H1 (cell line): ENCODE data around the gene CLEC18B. TPM values are rescaled to one million over a fixed set of nuclear protein-coding genes. Genes with fewer than 3 reads are reported as not detected.

Source experiments
- ASH2L ChIP-seq: fragments of 200-600, 300-600 bp; sonication (generic); IDR thresholded peaks from one replicate; pipeline ENCODE4 v1.7.1; 2017; ENCODE audit warnings: low read length
- CHD7 ChIP-seq: fragments of 300-600 bp; sonication (generic); IDR thresholded peaks from 2 replicates; pipeline ENCODE4 v1.7.1; 2012; ENCODE audit warnings: low read length, moderate library complexity, mild to moderate bottlenecking, inconsistent platforms; ENCODE audit not compliant: insufficient replicate concordance
- CTBP2 ChIP-seq: IDR thresholded peaks from 2 replicates; pipeline ENCODE4 v1.7.0; 2011; ENCODE audit warnings: borderline replicate concordance, mild to moderate bottlenecking, moderate library complexity, mixed read lengths, low read length; ENCODE audit not compliant: insufficient read depth, insufficient read length
- E2F6 ChIP-seq: IDR thresholded peaks from 2 replicates; pipeline ENCODE4 v1.6.1; 2012; ENCODE audit warnings: inconsistent platforms
- EGR1 ChIP-seq: IDR thresholded peaks from 2 replicates; pipeline ENCODE4 v1.6.1; 2011; ENCODE audit warnings: low read depth, low read length, borderline replicate concordance
- KDM1A ChIP-seq: fragments of 200-600, 300-600 bp; sonication (generic); IDR thresholded peaks from 2 replicates; pipeline ENCODE4 v1.7.1; 2016; ENCODE audit warnings: mild to moderate bottlenecking, low read length, borderline replicate concordance
- PHF8 ChIP-seq: fragments of 200-600 bp; sonication (generic); conservative IDR thresholded peaks from 2 replicates; pipeline ENCODE4 v1.7.1; 2012; ENCODE audit warnings: low read depth, mild to moderate bottlenecking, inconsistent platforms, low read length, moderate library complexity
- SIRT6 ChIP-seq: IDR thresholded peaks from one replicate; pipeline ENCODE4 v1.7.1; 2012; ENCODE audit warnings: low read length, inconsistent platforms
- SP2 ChIP-seq: IDR thresholded peaks from 2 replicates; pipeline ENCODE4 v1.6.1; 2012; ENCODE audit warnings: mild to moderate bottlenecking, low read length, inconsistent platforms
- TAF7 ChIP-seq: optimal IDR thresholded peaks from 2 replicates; pipeline ENCODE3; 2011; ENCODE audit warnings: low read depth, mild to moderate bottlenecking, inconsistent platforms, low read length, moderate library complexity, borderline replicate concordance
- TCF12 ChIP-seq: IDR thresholded peaks from 2 replicates; pipeline ENCODE4 v1.6.1; 2011; ENCODE audit warnings: low read depth, mild to moderate bottlenecking, low read length
- YY1 ChIP-seq: IDR thresholded peaks from 2 replicates; pipeline ENCODE4 v1.6.1; 2011; ENCODE audit warnings: low read depth, mild to moderate bottlenecking, low read length
- polyA plus RNA-seq, 7 experiments: library from polyadenylated mRNA; depleted of rRNA in 3 of 7; stranded (reverse) in 5 of 7; unstranded in 2 of 7; fragments of >200 nt in 5 of 7; fragments of 200-250 nt in 2 of 7; gene quantifications; 1 replicate in 5 of 7; 2 replicates in 1 of 7; 4 replicates in 1 of 7; pipeline versions ENCODE4 v1.2.1 to v1.2.3, GENCODE V29; 2011 to 2013; ENCODE audit warnings: missing spikeins in 2 of 7, mixed read lengths in 2 of 7
- total RNA-seq: library from RNA; stranded (reverse); fragmentation: NEBNext Ultra II Directional; extraction: Animal tissue kit (Norgen Biotek cat#: 25700); gene quantifications from 2 replicates; pipeline ENCODE4 v1.2.1, GENCODE V29; 2021

CLEC18B gene
- total and polyA plus RNA-seq, 2 of the 8 experiments (the other 6 are each of a cell fraction or from before 2014, with no cell fraction given), result 0.11 TPM; not detected in 1

DNA sequence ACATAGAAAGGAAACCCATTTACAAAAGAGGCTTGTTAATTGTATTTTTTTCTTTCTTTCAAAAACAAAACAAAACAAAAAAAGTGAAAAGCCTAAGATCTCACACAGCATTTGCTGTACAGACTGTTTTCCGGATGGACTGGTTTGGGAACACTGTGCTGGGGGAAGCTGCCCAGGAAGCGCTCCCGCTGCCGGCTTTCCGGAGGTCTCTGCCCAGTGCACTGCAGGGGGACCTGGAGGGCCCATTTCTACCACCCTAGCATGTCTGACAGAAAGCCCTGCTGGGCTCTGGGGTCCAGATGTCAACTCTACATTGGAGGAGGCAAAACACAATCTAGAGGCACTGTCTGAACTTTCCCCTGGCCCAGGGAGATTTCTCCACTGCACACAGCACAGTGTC is 26.3 kb upstream of the CLEC18B start (continued):
- no peak for TF ChIP-seq CHD7
- no peak for TF ChIP-seq KDM1A
- TF ChIP-seq E2F6, result no peak
- TF ChIP-seq SIRT6, result no peak
- TF ChIP-seq PHF8, result no peak
- no peak for TF ChIP-seq TCF12
- TF ChIP-seq EGR1, result no peak
- no peak for TF ChIP-seq CTBP2
- no peak for TF ChIP-seq TAF7
- TF ChIP-seq ASH2L, result no peak
- no peak for TF ChIP-seq SP2
- no peak for TF ChIP-seq YY1
